Frontal cortex (tissue), 4 donors: ENCODE data around the gene RBM20. TPM values are rescaled to one million over a fixed set of nuclear protein-coding genes. Genes with fewer than 3 reads are reported as not detected.

ENCODE experiments used
- DNase-seq, 2 donors: peaks; one replicate each; pipeline ENCODE4 v3.0.0; 2012; ENCODE audit warnings: low spot score in 2 of 2
- FAIRE-seq: peaks from 2 replicates; lab custom pipeline; 2012; peaks lifted over from hg19 to GRCh38; lab: Jason Lieb, UNC
- total RNA-seq: library from RNA; depleted of rRNA; stranded (reverse); fragments of >200 nt; gene quantifications from one replicate; pipeline ENCODE4 v1.2.3, GENCODE V29; 2014
- donor health status: control.
- donor health status: control.
- donor health status: control.

The RBM20 gene
- total RNA-seq, 1 donor from 2014 or later = 0.41 TPM

- no peak for FAIRE-seq
- DNase-seq = no peak
Measured at GRCh38 chr10:110837418-110838171, 193.5 kb downstream of the RBM20 start.

GRCh38 chr10:110840225-110840922 lies 196.2 kb downstream of the RBM20 start:
- FAIRE-seq = no peak
- DNase-seq = no peak

GRCh38 chr10:110840923-110841428 lies 196.8 kb downstream of the RBM20 start:
- DNase-seq (no peak), FAIRE-seq (no peak)

- no peak for DNase-seq
- no peak for FAIRE-seq
Measured at GRCh38 chr10:110841767-110842267, 197.7 kb downstream of the RBM20 start.

GRCh38 chr10:110842326-110842904 lies 198.3 kb downstream of the RBM20 start:
- DNase-seq (no peak), FAIRE-seq (no peak)

- no peak for DNase-seq
- FAIRE-seq = no peak
Measured at GRCh38 chr10:110843031-110843430, 198.9 kb downstream of the RBM20 start.

GRCh38 chr10:110843796-110844616 lies 199.9 kb downstream of the RBM20 start:
- FAIRE-seq (no peak), DNase-seq (no peak)

GRCh38 chr10:110844617-110844881 lies 200.4 kb downstream of the RBM20 start:
- no peak for FAIRE-seq
- DNase-seq = no peak

- no peak for DNase-seq
- FAIRE-seq = no peak
Measured at GRCh38 chr10:110845192-110845755, 201.1 kb downstream of the RBM20 start.

GRCh38 chr10:110845756-110846620 lies 201.9 kb downstream of the RBM20 start:
- FAIRE-seq (no peak), DNase-seq (no peak)

- DNase-seq (no peak), FAIRE-seq (no peak)
Measured at GRCh38 chr10:110847374-110847773, 203.2 kb downstream of the RBM20 start.

- DNase-seq (no peak), FAIRE-seq (no peak)
Measured at GRCh38 chr10:110848106-110848505, 204.0 kb downstream of the RBM20 start.

GRCh38 chr10:110850099-110850498 lies 206.0 kb downstream of the RBM20 start:
- FAIRE-seq (no peak), DNase-seq (no peak)

GRCh38 chr10:110851020-110851612 lies 207.0 kb downstream of the RBM20 start:
- DNase-seq = no peak

GRCh38 chr10:110852255-110852896 lies 208.2 kb downstream of the RBM20 start:
- DNase-seq (no peak), FAIRE-seq (no peak)

More at GRCh38 chr10:110851020-110851612, 207.0 kb downstream of the RBM20 start:
- no peak for FAIRE-seq

GRCh38 chr10:110852947-110853346 lies 208.8 kb downstream of the RBM20 start:
- no peak for FAIRE-seq
- no peak for DNase-seq

GRCh38 chr10:110853921-110854605 lies 209.9 kb downstream of the RBM20 start:
- DNase-seq (no peak), FAIRE-seq (no peak)
